Measurements from ENCODE around the gene GRIN2C. TPM values are rescaled to one million over a fixed set of nuclear protein-coding genes. Genes with fewer than 3 reads are reported as not detected.

GRIN2C gene
- total and polyA plus RNA-seq, 9 of the 15 experiments (the other 6 are each of a cell fraction or from before 2014, with no cell fraction given), result under 0.01 to 0.33 (median 0.10) TPM; not detected in 2

DNA sequence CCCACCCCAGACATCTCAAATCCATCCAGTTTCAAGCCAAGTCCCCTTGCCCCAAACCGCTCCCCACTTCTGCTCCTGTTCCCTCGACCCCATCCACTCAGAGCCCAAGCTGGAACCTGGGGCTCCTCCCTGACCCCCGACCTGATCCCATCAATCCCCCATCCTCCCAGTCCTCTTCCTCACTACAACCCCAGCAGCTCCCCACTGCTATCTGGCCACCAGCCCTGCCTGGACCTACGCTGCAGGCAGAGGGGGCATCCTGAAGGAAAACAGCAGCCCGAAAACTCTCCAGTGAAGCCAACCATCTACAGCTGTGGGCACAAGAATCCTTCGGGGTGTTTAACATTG, 9.2 kb upstream of the GRIN2C start:
- FAIRE-seq, result no peak
- no TSS peak for BruUV-seq (replicated peaks)

DNA sequence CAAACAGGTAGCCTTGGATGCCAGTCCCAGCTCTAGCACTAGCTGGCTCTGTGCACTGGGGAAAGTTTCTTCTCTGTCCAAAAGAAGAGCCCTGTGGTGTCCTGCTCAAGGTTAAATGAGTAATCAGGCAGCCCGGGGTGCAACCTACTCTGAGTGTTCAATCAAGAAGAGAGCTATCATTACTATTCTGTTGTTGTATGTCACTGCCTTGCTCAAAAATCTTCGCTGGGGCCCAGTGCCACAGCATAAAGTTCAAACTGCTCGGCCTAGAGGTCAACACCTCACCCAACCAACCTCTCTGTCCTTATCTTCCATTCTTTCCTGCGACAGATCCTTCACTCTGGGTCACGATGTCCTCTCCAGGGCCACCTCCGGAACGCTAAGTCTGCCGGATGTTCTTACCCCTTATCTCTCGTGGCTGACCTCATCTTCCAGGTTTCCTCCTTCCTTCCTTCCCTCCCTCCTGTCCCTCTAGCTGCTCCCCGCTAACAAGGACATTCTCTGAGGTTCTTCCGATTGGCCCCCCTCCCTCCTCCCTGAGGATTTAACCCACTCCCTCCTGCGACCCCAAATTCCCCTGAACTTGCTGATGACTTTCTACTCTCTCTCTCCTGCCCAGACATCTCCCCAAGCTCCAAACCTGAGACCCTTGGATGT, 8.7 kb upstream of the GRIN2C start:
- peaks cover 26% of the 10 kb centered on the region for H3K79me2 ChIP-seq (ENCODE audit: control insufficient read depth, insufficient read depth, low read length)
- peak overlapping the region; percentile 69; the same call in 1 of the 2 replicates for H2AFZ ChIP-seq (ENCODE audit: low read depth, low read length)
- peaks cover 53 to 74% of the 10 kb centered on the region in 2 experiments for H3K4me1 ChIP-seq (replicated peaks in 1 of 2; ENCODE audit: control insufficient read depth in 2 of 2, insufficient read depth in 2 of 2, low read length in 2 of 2)
- ATAC-seq (peak; percentile 63), FAIRE-seq (peak; percentile 100), DNase-seq (ENCODE audit: extremely low read depth in 1 of 4, low spot score in 3 of 4) (peak; percentile 41 to 91 (median 68))
- H3K9me3 ChIP-seq (replicated peaks; ENCODE audit: control insufficient read depth, insufficient read depth, low read depth, low read length), result no peaks in the 10 kb centered on the region
- H3K4me3 ChIP-seq, result no peak overlapping the region
- POLR2A ChIA-PET, result interaction anchor here (0.5 to 1.4 kb wide), 15 partner anchors 9 to 817 kb away, joined by 3 to 6 read pairs (median 3); partner anchors contain the start of genes HID1 and OTOP2
- no peaks in the 10 kb centered on the region for H3K27me3 ChIP-seq (ENCODE audit: control insufficient read depth in 2 of 2, insufficient read depth in 2 of 2, low read length in 2 of 2)
- peak overlapping the region; percentile 45 to 87 for H3K9ac ChIP-seq (ENCODE audit: insufficient read depth in 1 of 2, low read depth in 2 of 2, low read length in 2 of 2)
- in situ Hi-C loops (cut with MboI) (no loop called here), intact Hi-C loops (cut with micrococcal nuclease) (loop anchor here (5.0 kb wide), 2 partner anchors 89 to 121 kb away; partner anchors contain the start of gene NHERF1)
- H4K20me1 ChIP-seq (replicated peaks; ENCODE audit: control insufficient read depth, insufficient read depth, low read length), result no peaks in the 10 kb centered on the region; the same call in 1 of the 2 replicates
- CTCF ChIA-PET (ENCODE audit: low intra/inter-chr PET ratio), result no interaction called here
- H3K9me1 ChIP-seq (ENCODE audit: control insufficient read depth, insufficient read depth, low read length), result no peaks in the 10 kb centered on the region
- peaks cover 50% of the 10 kb centered on the region; the same call in 2 of the 3 replicates for H3K36me3 ChIP-seq (ENCODE audit: control insufficient read depth, insufficient read depth, low read length)
- H3K4me2 ChIP-seq (ENCODE audit: insufficient read depth, low read length), result peak overlapping the region; percentile 76
- no TSS peak for BruUV-seq (replicated peaks)
- peak overlapping the region; percentile 89 for H3K27ac ChIP-seq (ENCODE audit: extremely low read depth, low read depth, low read length)
- 0% methylated on average over 12 of the region's 12 CpGs for WGBS (ENCODE audit: insufficient coverage, low coverage, missing lambda C conversion rate)
- no peak for TF ChIP-seq NFATC3 (IDR thresholded peaks at IDR 0.05)
- TF ChIP-seq, protein P1, sequence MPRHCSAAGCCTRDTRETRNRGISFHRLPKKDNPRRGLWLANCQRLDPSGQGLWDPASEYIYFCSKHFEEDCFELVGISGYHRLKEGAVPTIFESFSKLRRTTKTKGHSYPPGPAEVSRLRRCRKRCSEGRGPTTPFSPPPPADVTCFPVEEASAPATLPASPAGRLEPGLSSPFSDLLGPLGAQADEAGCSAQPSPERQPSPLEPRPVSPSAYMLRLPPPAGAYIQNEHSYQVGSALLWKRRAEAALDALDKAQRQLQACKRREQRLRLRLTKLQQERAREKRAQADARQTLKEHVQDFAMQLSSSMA (CRISPR knock-in tag; IDR thresholded peaks at IDR 0.05), result no peak
- no peak for TF ChIP-seq KAT7 (CRISPR knock-in tag; IDR thresholded peaks at IDR 0.05; ENCODE audit: borderline replicate concordance)
- no peak for TF ChIP-seq SLC30A9 (CRISPR knock-in tag; IDR thresholded peaks at IDR 0.05)
- TF ChIP-seq, protein P2, sequence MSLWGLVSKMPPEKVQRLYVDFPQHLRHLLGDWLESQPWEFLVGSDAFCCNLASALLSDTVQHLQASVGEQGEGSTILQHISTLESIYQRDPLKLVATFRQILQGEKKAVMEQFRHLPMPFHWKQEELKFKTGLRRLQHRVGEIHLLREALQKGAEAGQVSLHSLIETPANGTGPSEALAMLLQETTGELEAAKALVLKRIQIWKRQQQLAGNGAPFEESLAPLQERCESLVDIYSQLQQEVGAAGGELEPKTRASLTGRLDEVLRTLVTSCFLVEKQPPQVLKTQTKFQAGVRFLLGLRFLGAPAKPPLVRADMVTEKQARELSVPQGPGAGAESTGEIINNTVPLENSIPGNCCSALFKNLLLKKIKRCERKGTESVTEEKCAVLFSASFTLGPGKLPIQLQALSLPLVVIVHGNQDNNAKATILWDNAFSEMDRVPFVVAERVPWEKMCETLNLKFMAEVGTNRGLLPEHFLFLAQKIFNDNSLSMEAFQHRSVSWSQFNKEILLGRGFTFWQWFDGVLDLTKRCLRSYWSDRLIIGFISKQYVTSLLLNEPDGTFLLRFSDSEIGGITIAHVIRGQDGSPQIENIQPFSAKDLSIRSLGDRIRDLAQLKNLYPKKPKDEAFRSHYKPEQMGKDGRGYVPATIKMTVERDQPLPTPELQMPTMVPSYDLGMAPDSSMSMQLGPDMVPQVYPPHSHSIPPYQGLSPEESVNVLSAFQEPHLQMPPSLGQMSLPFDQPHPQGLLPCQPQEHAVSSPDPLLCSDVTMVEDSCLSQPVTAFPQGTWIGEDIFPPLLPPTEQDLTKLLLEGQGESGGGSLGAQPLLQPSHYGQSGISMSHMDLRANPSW (CRISPR knock-in tag; IDR thresholded peaks at IDR 0.05), result no peak
- no peak for TF ChIP-seq CREBBP (IDR thresholded peaks at IDR 0.05; ENCODE audit: low read depth, low read length)
- no peak for TF ChIP-seq BRD9 (IDR thresholded peaks at IDR 0.05; ENCODE audit: low read depth, partially characterized antibody)
- 0 out of 2 replicates have a peak, but pooled peaks have one; percentile 29 for TF ChIP-seq MAX (CRISPR knock-in tag; IDR thresholded peaks at IDR 0.05)

More for the DNA sequence above, 9.2 kb upstream of the GRIN2C start:
- Histone ChIP-seq H3K9me3 (replicated peaks; ENCODE audit: control insufficient read depth, insufficient read depth, low read depth, low read length) (no peaks in the 10 kb centered on the region), H2AFZ (ENCODE audit: low read depth, low read length) (no peak overlapping the region; the same call in 1 of the 2 replicates), H3K4me3 (no peak overlapping the region), H3K27me3 (ENCODE audit: control insufficient read depth in 2 of 2, insufficient read depth in 2 of 2, low read length in 2 of 2) (no peaks in the 10 kb centered on the region), H3K27ac (ENCODE audit: extremely low read depth, low read depth, low read length) (peak overlapping the region; percentile 89), H3K36me3 (ENCODE audit: control insufficient read depth, insufficient read depth, low read length) (peaks cover 45% of the 10 kb centered on the region; the same call in 2 of the 3 replicates), H4K20me1 (replicated peaks; ENCODE audit: control insufficient read depth, insufficient read depth, low read length) (no peaks in the 10 kb centered on the region; the same call in 1 of the 2 replicates), H3K79me2 (ENCODE audit: control insufficient read depth, insufficient read depth, low read length) (peaks cover 28% of the 10 kb centered on the region), H3K4me1 (replicated peaks in 1 of 2; ENCODE audit: control insufficient read depth in 2 of 2, insufficient read depth in 2 of 2, low read length in 2 of 2) (peaks cover 54 to 75% of the 10 kb centered on the region in 2 experiments), H3K9me1 (ENCODE audit: control insufficient read depth, insufficient read depth, low read length) (no peaks in the 10 kb centered on the region), H3K4me2 (ENCODE audit: insufficient read depth, low read length) (peak overlapping the region; percentile 76), H3K9ac (ENCODE audit: insufficient read depth in 1 of 2, low read depth in 2 of 2, low read length in 2 of 2) (peak overlapping the region; percentile 45 to 87)
- CTCF ChIA-PET (ENCODE audit: low intra/inter-chr PET ratio), result no interaction called here
- POLR2A ChIA-PET, result interaction anchor here (0.5 to 1.8 kb wide), 10 partner anchors 9 to 458 kb away, joined by 3 to 7 read pairs (median 4); partner anchors contain the start of genes HID1 and OTOP2
- 56% methylated on average over 6 of the region's 6 CpGs for WGBS (ENCODE audit: insufficient coverage, low coverage, missing lambda C conversion rate)
- in situ Hi-C loops (cut with MboI), result no loop called here
- TF ChIP-seq CTBP1 (IDR thresholded peaks at IDR 0.05; ENCODE audit: borderline replicate concordance), result no peak
- TF ChIP-seq SUPT5H (IDR thresholded peaks at IDR 0.05), result 0 out of 2 replicates have a peak, but pooled peaks have one; percentile 5
- no peak for TF ChIP-seq PHF20 (IDR thresholded peaks at IDR 0.05; ENCODE audit: partially characterized antibody)
- 0 out of 2 replicates have a peak, but pooled peaks have one; percentile 37 for TF ChIP-seq SMARCA5 (IDR thresholded peaks at IDR 0.05)
- no peak for TF ChIP-seq KAT8 (IDR thresholded peaks at IDR 0.05; ENCODE audit: low read depth)
- peak; percentile 70 for TF ChIP-seq ZNF263 (CRISPR knock-in tag; IDR thresholded peaks at IDR 0.05; ENCODE audit: borderline replicate concordance)
- TF ChIP-seq ZNF175 (CRISPR knock-in tag; IDR thresholded peaks at IDR 0.05; ENCODE audit: low read depth), result peak; percentile 6; the same call in 1 of the 2 replicates
- TF ChIP-seq NFRKB (IDR thresholded peaks at IDR 0.05; ENCODE audit: low read depth), result peak; percentile 78; the same call in 1 of the 2 replicates
- intact Hi-C loops (cut with micrococcal nuclease), result loop anchor here (5.0 kb wide), 2 partner anchors 88 to 122 kb away; partner anchors contain the start of gene NHERF1
- ATAC-seq (no peak), DNase-seq (ENCODE audit: extremely low read depth in 1 of 4, low spot score in 3 of 4) (no peak)

All from K562 (cell line).